ENCODE measurements around the gene ERGIC1.
"Not testable (repeated sequence)": the region's sequence is repeated elsewhere in the genome, so short reads cannot be mapped to it uniquely, and the experiment has no call there.

ERGIC1 gene

DNA sequence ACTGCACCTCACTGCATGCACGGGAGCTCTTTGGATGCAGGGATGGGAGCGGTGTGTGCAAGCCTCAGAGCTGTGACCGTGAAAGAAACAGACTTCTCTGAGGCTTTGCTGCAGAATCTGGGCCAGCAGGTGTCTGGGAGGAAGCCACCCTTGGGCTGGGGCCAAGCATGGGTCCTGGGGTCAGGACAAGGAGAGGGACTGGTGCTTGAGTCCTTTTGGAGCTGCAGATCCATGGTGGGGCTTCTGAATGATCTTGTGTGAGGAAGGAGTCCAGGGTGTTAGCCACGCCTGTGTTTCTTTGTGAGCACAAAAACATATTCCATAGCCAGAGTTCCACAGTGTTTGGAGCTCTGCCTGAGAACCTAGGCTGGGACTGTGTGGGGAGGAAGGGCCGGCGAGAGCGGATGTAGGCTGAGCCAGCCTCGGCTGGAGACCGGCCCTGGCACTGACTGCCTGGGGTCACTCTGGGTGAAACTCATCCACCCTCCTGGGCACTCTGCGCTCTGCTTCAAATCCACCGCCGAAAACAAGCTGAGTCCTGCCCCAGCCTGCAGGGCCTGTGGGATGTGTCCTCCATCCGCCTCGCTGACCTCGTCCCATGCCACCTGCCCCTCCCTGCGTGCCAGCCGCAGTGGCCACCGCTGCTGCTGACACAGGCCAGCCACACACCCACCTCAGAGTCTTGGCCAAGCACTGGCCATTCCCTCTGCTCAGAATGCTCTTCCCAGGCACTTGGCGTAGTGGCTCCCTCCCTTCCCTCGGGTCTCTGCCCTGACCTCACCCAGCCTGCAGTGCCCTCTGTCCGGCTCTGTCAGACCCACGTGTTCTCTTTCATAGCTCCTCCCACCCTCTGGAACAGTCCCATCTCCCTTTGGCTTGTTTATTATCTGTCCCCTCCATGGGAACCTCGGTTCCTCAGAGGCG, 26.7 kb downstream of the ERGIC1 start:
- Histone ChIP-seq H3K4me3 (ENCODE audit: low read depth in 1 of 5, low read length in 5 of 5) (peak overlapping the region; percentile 6 to 54 (median 38)), H3K9ac (ENCODE audit: low read length in 5 of 5) (peak overlapping the region in 4 of 5 donors; percentile 44 to 87 (median 64)), H3K27me3 (ENCODE audit: control insufficient read depth in 5 of 5, insufficient read depth in 4 of 5, low read length in 5 of 5) (peaks cover 0 to 5% (median 0%) of the 10 kb centered on the region in 5 donors), H3K9me3 (ENCODE audit: control insufficient read depth in 5 of 5, low read length in 5 of 5) (no peaks in the 10 kb centered on the region), H3K27ac (ENCODE audit: low read depth, low read length) (peak overlapping the region; percentile 95), H3K4me1 (ENCODE audit: control insufficient read depth in 5 of 5, insufficient read depth in 5 of 5, low read length in 5 of 5) (peaks cover 42 to 82% (median 75%) of the 10 kb centered on the region in 5 donors), H3K36me3 (ENCODE audit: control insufficient read depth in 5 of 5, insufficient read depth in 5 of 5, low read length in 5 of 5) (no peaks in the 10 kb centered on the region)

DNA sequence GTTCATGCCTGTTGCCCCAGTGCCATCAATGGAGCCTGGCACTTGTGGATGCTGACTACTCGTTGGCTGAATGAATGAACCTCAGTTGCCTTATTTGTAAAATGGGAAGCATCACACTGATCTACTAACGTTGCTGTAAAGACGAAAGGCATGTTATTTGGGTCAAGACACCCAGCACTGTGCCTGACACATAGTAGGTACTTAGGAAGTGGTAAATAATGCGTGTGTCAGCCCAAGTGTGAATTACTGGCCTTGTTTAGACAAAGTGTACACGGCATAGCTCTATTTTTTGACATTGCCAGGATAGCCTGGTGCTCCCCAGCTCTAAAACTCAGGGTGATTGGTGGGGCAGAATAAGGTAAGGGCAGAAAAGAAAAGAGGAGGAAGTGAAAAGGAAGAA, 27.4 kb downstream of the ERGIC1 start:
- Histone ChIP-seq H3K9ac (ENCODE audit: low read length in 5 of 5) (peak overlapping the region in 3 of 5 donors; percentile 23 to 59 (median 44)), H3K4me3 (ENCODE audit: low read depth in 1 of 5, low read length in 5 of 5) (peak overlapping the region in 3 of 5 donors; percentile 14 to 54 (median 44)), H3K27ac (ENCODE audit: low read depth, low read length) (peak overlapping the region; percentile 95), H3K36me3 (ENCODE audit: control insufficient read depth in 5 of 5, insufficient read depth in 5 of 5, low read length in 5 of 5) (no peaks in the 10 kb centered on the region), H3K27me3 (ENCODE audit: control insufficient read depth in 5 of 5, insufficient read depth in 4 of 5, low read length in 5 of 5) (peaks cover 0 to 5% (median 0%) of the 10 kb centered on the region in 5 donors), H3K4me1 (ENCODE audit: control insufficient read depth in 5 of 5, insufficient read depth in 5 of 5, low read length in 5 of 5) (peaks cover 40 to 82% (median 75%) of the 10 kb centered on the region in 5 donors), H3K9me3 (ENCODE audit: control insufficient read depth in 5 of 5, low read length in 5 of 5) (no peaks in the 10 kb centered on the region)

DNA sequence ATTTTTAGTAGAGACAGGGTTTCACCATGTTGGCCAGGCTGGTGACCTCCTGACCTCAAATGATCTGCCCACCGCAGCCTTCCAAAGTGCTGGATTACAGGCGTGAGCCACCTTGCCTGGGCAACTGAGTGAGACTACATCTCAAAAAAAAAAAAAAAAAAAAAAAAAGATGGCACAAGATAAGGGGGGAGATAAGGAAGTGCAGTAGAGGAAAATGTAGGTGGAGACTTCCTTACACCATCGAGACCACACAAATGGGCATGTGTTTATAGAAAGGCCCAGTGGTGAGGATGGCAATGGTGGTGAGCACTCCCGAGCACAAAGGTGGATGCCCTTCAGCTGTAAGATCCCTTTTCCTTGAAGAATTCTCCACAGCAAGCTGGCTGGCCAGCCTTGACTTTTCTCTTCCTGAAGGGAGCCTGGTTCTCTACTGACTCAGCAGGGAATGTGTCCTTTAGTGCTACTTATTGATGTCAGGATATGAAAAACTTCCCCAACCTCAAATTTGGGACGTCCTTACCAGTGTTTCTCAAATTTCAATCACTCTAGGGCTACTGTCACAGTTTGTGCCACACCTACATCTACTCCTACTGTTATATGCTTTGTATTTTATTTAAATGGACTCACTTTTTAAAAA, 28.2 kb downstream of the ERGIC1 start:
- Histone ChIP-seq H3K4me1 (ENCODE audit: control insufficient read depth in 5 of 5, insufficient read depth in 5 of 5, low read length in 5 of 5) (peaks cover 44 to 86% (median 81%) of the 10 kb centered on the region in 5 donors), H3K9me3 (ENCODE audit: control insufficient read depth in 5 of 5, low read length in 5 of 5) (no peaks in the 10 kb centered on the region), H3K4me3 (ENCODE audit: low read depth in 1 of 5, low read length in 5 of 5) (no peak overlapping the region), H3K27ac (ENCODE audit: low read depth, low read length) (peak overlapping the region; percentile 95), H3K36me3 (ENCODE audit: control insufficient read depth in 5 of 5, insufficient read depth in 5 of 5, low read length in 5 of 5) (no peaks in the 10 kb centered on the region), H3K9ac (ENCODE audit: low read length in 5 of 5) (no peak overlapping the region), H3K27me3 (ENCODE audit: control insufficient read depth in 5 of 5, insufficient read depth in 4 of 5, low read length in 5 of 5) (peaks cover 0 to 5% (median 0%) of the 10 kb centered on the region in 5 donors)

DNA sequence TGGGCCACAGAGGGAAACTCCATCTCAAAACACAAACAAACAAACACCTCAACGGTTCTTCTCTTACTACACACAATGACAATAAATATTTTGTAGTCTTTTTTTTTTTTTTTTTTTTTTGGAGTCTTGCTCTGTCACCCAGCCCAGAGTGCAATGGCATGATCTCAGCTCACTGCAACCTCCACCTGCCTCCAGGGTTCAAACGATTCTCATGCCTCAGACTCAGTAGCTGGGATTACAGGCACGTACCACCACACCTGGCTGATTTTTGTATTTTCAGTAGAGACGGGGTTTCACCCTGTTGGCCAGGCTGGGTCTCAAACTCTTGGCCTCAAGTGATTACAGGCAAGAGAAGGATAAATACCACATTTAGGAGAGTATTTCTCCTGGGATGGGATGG, 30.1 kb downstream of the ERGIC1 start:
- H3K36me3 ChIP-seq (ENCODE audit: control insufficient read depth in 5 of 5, insufficient read depth in 5 of 5, low read length in 5 of 5); H3K9ac ChIP-seq (ENCODE audit: low read length in 5 of 5); H3K27me3 ChIP-seq (ENCODE audit: control insufficient read depth in 5 of 5, insufficient read depth in 4 of 5, low read length in 5 of 5); H3K9me3 ChIP-seq (ENCODE audit: control insufficient read depth in 5 of 5, low read length in 5 of 5); H3K4me3 ChIP-seq (ENCODE audit: low read depth in 1 of 5, low read length in 5 of 5); H3K27ac ChIP-seq (ENCODE audit: low read depth, low read length): not testable (repeated sequence)
- peaks cover 40 to 88% (median 85%) of the 10 kb centered on the region in 5 donors for H3K4me1 ChIP-seq (ENCODE audit: control insufficient read depth in 5 of 5, insufficient read depth in 5 of 5, low read length in 5 of 5)

DNA sequence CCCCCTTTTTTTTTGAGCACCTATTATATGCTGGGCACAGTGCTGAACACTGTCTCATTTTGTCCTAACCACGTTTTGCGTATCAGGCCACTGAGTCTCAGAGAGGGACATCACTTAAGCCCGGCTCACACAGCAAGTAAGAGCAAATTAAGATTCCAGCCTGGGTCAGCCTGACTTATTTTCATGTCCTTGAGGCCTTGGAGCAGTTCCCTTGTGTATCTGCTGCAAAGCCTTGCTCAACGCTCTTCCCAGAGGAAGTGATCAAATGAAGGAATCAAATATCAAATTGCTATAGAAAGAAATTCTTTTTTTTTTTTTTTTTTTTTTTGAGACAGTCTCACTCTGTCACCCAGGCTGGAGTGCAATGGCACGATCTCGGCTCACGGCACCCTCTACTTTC, 30.7 kb downstream of the ERGIC1 start:
- Histone ChIP-seq H3K36me3 (ENCODE audit: control insufficient read depth in 5 of 5, insufficient read depth in 5 of 5, low read length in 5 of 5) (no peaks in the 10 kb centered on the region), H3K4me3 (ENCODE audit: low read depth in 1 of 5, low read length in 5 of 5) (no peak overlapping the region), H3K9me3 (ENCODE audit: control insufficient read depth in 5 of 5, low read length in 5 of 5) (no peaks in the 10 kb centered on the region), H3K9ac (ENCODE audit: low read length in 5 of 5) (no peak overlapping the region), H3K27ac (ENCODE audit: low read depth, low read length) (no peak overlapping the region), H3K27me3 (ENCODE audit: control insufficient read depth in 5 of 5, insufficient read depth in 4 of 5, low read length in 5 of 5) (no peaks in the 10 kb centered on the region), H3K4me1 (ENCODE audit: control insufficient read depth in 5 of 5, insufficient read depth in 5 of 5, low read length in 5 of 5) (peaks cover 37 to 88% (median 85%) of the 10 kb centered on the region in 5 donors)

DNA sequence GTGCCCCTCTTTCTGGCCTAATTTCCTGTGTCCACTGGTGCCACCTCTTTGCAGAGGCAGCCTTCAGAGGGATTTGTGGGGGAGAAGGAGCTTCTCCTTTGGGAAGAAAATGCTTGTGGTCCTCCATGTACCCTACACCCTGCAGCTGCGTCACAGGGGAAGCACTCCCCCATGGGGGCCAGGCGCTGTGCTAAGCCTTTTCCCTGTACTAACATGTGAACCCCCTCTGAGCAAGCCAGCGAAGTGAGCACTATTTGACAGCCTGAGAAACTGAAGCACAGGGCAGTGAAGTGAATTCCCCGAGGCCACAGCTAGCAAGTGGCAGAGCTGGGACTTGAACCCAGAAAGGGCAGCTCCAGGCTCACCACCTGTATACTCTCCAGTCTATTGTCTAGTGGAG, 32.3 kb downstream of the ERGIC1 start:
- Histone ChIP-seq H3K27me3 (ENCODE audit: control insufficient read depth in 5 of 5, insufficient read depth in 4 of 5, low read length in 5 of 5) (no peaks in the 10 kb centered on the region), H3K9ac (ENCODE audit: low read length in 5 of 5) (no peak overlapping the region), H3K9me3 (ENCODE audit: control insufficient read depth in 5 of 5, low read length in 5 of 5) (no peaks in the 10 kb centered on the region), H3K4me1 (ENCODE audit: control insufficient read depth in 5 of 5, insufficient read depth in 5 of 5, low read length in 5 of 5) (peaks cover 33 to 88% (median 84%) of the 10 kb centered on the region in 5 donors), H3K36me3 (ENCODE audit: control insufficient read depth in 5 of 5, insufficient read depth in 5 of 5, low read length in 5 of 5) (no peaks in the 10 kb centered on the region), H3K4me3 (ENCODE audit: low read depth in 1 of 5, low read length in 5 of 5) (no peak overlapping the region), H3K27ac (ENCODE audit: low read depth, low read length) (no peak overlapping the region)

DNA sequence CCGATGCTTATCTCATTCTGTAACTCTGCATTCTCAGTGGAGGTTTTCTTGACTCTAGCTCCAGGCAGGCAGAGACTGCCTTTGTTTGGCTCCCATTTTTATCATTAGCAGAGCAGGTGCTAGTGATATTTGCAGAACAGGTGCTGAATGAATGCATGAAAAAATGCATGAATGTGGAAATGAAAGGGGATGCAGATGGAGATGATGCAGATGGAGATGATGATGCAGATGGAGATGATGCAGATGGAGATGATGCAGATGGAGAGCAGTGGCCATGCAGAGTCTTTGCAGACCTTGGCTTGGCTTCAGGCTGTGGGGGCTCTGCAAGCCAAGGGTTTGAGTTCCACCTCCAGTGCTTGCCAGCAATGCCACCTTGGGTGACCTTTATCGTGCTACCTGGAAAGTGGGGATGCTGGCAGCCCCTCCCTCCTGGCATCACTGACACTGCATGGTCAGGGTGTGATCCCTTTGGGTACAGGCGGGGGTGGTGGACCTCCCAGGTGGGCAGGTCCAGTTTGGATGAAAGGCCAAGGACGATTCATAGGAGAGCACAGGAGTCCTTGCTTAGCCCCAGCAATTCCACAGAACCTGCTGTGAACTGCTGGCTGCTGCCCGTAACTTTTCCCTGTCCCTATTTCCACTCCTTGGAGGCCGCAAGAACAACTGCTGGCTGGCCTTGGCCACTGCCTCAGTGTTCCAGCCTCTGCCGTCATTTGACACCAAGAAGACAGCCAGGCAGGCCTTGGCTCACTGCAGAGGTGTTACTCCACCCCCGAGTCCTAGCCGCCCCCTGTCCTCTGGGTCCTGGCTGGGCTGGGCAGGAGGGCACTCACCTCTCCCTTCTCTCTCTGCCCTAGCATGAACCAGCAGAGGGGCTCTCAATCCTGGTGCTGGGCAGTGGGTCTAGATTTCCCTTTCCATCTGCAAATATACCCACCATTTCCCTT, 33.0 kb downstream of the ERGIC1 start:
- no peak overlapping the region for H3K9ac ChIP-seq (ENCODE audit: low read length in 5 of 5)
- peaks cover 39 to 88% (median 85%) of the 10 kb centered on the region in 5 donors for H3K4me1 ChIP-seq (ENCODE audit: control insufficient read depth in 5 of 5, insufficient read depth in 5 of 5, low read length in 5 of 5)
- H3K27me3 ChIP-seq (ENCODE audit: control insufficient read depth in 5 of 5, insufficient read depth in 4 of 5, low read length in 5 of 5) = no peaks in the 10 kb centered on the region
- no peak overlapping the region for H3K4me3 ChIP-seq (ENCODE audit: low read depth in 1 of 5, low read length in 5 of 5)
- H3K27ac ChIP-seq (ENCODE audit: low read depth, low read length) = peak overlapping the region; percentile 98
- H3K9me3 ChIP-seq (ENCODE audit: control insufficient read depth in 5 of 5, low read length in 5 of 5) = no peaks in the 10 kb centered on the region
- no peaks in the 10 kb centered on the region for H3K36me3 ChIP-seq (ENCODE audit: control insufficient read depth in 5 of 5, insufficient read depth in 5 of 5, low read length in 5 of 5)

DNA sequence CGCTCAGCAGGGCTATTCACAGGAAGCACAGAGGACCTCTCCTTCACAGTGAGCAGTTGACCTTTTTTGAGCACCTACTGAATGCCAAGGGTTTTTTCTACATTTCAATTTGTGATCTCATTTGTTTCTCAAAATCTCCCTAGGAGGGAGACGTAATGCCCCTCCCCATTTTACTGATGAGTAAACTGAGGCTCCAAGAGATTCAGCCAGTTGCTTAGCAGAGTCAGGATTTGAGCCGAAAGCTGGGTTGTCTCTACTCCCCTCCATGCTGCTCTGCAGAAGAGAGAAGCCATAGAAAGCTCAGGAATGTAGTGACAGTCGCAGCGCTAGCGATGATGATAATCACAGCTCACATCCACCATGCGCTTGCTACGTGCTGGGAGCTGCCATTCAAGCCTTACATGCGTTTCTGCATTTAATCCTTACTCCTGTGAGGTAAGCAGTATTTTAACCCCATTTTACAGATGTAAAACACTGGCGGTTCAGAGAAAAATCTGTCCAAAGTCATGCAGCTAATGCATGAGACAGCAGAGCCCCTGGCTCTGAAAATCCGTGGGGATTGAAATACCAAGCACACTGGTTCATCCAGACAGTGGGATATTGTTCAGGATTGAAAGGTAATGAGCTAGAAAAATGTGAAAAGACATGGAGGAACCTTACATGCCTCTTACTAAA, 33.8 kb downstream of the ERGIC1 start:
- H3K27ac ChIP-seq (ENCODE audit: low read depth, low read length) = peak overlapping the region; percentile 98
- no peak overlapping the region for H3K9ac ChIP-seq (ENCODE audit: low read length in 5 of 5)
- H3K4me3 ChIP-seq (ENCODE audit: low read depth in 1 of 5, low read length in 5 of 5) = peak overlapping the region in 1 of 5 donors; percentile 47
- H3K27me3 ChIP-seq (ENCODE audit: control insufficient read depth in 5 of 5, insufficient read depth in 4 of 5, low read length in 5 of 5) = no peaks in the 10 kb centered on the region
- no peaks in the 10 kb centered on the region for H3K9me3 ChIP-seq (ENCODE audit: control insufficient read depth in 5 of 5, low read length in 5 of 5)
- H3K36me3 ChIP-seq (ENCODE audit: control insufficient read depth in 5 of 5, insufficient read depth in 5 of 5, low read length in 5 of 5) = no peaks in the 10 kb centered on the region
- peaks cover 37 to 88% (median 85%) of the 10 kb centered on the region in 5 donors for H3K4me1 ChIP-seq (ENCODE audit: control insufficient read depth in 5 of 5, insufficient read depth in 5 of 5, low read length in 5 of 5)

DNA sequence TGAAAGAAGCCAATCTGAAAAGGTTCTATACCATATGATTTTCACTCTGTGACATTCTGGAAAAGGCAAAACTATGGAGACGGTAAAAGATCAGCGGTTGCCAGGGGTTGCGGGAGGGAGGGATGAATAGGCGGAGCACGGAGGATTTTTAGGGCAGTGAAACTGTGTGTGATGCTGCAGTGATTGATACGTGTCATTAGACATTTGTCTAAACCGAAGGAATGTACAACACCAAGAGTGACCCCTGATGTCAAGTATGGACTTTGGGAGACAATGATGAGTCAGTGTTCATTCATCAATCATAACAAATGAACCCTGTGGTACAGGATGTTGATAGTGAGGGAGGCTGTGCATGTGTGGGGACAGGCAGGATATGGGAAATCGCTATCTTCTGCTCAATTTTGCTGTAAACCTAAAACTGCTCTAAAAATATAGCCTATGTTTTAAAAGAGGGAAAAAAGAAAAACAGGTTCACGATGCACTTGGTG, 34.4 kb downstream of the ERGIC1 start:
- Histone ChIP-seq H3K27me3 (ENCODE audit: control insufficient read depth in 5 of 5, insufficient read depth in 4 of 5, low read length in 5 of 5) (no peaks in the 10 kb centered on the region), H3K9ac (ENCODE audit: low read length in 5 of 5) (peak overlapping the region in 1 of 5 donors; percentile 19), H3K36me3 (ENCODE audit: control insufficient read depth in 5 of 5, insufficient read depth in 5 of 5, low read length in 5 of 5) (no peaks in the 10 kb centered on the region), H3K27ac (ENCODE audit: low read depth, low read length) (peak overlapping the region; percentile 98), H3K4me1 (ENCODE audit: control insufficient read depth in 5 of 5, insufficient read depth in 5 of 5, low read length in 5 of 5) (peaks cover 40 to 93% (median 90%) of the 10 kb centered on the region in 5 donors), H3K9me3 (ENCODE audit: control insufficient read depth in 5 of 5, low read length in 5 of 5) (no peaks in the 10 kb centered on the region), H3K4me3 (ENCODE audit: low read depth in 1 of 5, low read length in 5 of 5) (peak overlapping the region in 1 of 5 donors; percentile 47)

All from subcutaneous abdominal adipose tissue (tissue), 5 donors.